DMS53 treated with DMSO at 0.1 percent for 48 hours (cell line): ENCODE data around the gene PAX5.
"Not testable (repeated sequence)": the region's sequence is repeated elsewhere in the genome, so short reads cannot be mapped to it uniquely, and the experiment has no call there.

Source experiments
- DNase-seq: peaks from one replicate; lab custom pipeline; 2025; ENCODE audit not compliant: unreplicated experiment; lab: John Stamatoyannopoulos, UW

Gene PAX5

GRCh38 chr9:37033682-37034304 lies at the start of gene PAX5:
Gene PAX5, minus strand, starts transcription at chr9:37034268. Its CDS starts 237 bp downstream, at chr9:37034031.
- no peak for DNase-seq

DNA sequence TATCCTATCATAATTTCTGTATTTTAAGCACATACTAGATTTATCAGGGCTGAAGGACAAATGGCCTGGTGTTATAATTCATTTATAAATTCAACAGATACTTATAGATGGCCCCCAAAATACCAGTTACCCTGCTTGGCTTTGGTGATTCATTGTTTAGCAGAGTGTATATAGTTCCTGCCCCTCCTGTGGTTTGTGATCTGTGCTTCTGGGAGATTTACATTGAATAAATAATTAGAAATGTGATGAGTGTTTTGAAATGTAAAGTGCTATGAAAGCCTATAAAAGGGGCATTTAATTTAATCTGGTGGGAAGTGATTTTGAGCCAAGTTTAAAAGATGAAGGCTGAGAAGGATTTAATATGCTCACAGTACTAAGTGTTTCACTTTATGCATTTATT lies 49.6 kb upstream of the PAX5 start:
- no peak for DNase-seq

- DNase-seq = no peak
These were observed 48.2 kb upstream of the PAX5 start for GRCh38 chr9:37082214-37082765.

DNA sequence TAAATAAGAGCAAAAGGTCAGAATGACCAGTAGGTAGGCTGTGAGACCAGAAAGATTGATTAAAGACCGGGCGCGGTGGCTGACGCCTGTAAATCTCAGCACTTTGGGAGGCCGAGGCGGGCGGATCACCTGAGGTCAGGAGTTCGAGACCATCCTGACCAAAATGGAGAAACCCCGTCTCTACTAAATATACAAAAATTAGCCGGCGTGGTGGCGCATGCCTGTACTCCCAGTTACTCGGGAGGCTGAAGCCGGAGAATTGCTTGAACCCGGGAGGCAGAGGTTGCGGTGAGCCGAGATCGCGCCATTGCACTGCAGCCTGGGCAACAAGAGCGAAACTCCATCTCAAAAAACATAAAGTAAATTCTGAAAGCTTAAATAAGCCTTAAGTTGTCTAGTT lies 47.4 kb upstream of the PAX5 start:
- not testable (repeated sequence) for DNase-seq

DNA sequence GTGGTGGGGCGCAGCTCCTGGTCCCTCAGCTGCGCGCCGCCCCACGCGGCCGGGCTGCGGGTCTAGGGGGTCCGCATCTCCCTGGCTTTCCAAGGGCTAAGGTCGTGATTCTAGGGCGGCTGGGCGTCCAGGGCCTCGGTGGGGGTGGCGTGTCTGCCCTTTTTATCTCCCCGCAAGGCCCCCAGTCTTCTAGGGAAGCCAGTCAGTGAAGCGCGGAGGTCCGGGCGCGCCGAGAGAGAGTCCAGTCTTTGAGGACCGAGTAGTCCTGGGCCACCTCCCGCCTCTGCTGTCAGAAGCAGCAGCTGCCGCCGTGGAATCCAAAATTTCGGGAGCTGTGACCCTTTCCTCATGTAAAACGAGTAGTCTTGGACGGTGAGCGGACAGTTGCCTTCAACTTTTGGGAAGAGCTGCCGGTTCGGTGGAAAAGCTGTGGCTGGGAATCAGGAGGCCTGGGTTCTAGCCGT lies 46.1 kb upstream of the PAX5 start:
- DNase-seq = not testable (repeated sequence)

DNA sequence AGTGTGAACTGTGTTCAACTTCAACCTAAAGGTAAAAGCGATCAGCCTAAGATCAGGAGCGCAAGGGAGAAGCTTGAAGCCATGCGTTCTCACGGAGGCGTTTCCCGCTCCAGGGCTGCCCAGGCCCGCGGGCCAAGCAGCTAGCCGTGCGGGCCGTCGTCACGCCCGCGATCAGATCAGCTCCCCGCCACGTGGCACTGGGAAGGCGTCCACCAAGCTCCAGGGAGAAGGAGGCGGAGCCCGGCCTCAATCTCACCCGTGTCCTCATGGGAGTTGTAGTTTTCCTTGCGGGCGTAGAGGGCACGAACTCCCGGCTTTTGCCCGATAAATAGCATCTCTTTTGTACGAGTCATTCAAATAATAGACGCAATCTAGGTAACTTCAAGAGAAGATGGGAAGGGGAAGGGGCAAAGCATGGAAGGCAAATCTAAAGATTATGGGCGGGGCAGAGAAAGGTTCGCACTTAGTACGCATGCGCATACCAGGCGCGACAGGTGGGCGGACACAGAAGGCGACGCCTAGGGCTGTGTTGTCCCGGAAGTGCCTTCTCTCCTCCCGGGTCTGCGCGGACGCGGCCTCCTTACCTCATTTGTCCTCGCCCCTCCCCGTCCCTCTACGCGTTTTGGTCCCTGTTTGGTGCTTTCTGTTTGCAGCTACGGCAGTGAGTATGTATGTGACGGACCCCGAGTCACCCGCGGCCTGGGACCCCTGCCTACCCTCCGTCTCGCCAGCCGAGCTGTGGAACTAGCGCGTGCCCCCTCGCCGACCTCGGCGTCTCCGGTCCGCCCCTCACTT lies 45.5 kb upstream of the PAX5 start:
- DNase-seq = peak; percentile 89

- DNase-seq = not testable (repeated sequence)
These were observed 40.7 kb upstream of the PAX5 start for GRCh38 chr9:37074790-37075189.

- no peak for DNase-seq
These were observed 32.2 kb upstream of the PAX5 start for GRCh38 chr9:37066139-37066725.

DNA sequence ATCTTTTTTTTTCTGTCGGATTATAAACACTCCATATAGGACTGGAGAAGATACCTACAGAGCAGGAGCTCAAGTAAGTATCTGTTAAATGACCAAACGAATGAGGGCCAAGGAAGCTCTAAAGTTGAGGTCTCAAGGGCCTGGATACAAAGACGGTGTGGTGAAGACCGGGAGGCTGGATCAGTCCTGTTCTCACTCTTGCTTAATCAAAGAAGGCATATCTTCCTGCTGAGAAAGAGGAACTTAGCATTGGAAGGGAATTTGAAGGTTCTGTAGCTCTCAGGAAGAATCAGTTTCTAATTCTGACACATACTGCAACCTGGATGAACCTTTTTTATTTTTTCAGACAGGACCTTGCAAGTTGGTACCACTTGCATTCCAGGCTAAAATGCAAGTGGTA lies 28.3 kb upstream of the PAX5 start:
- DNase-seq = no peak

GRCh38 chr9:37061768-37062167 lies 27.7 kb upstream of the PAX5 start:
- peak; percentile 3 for DNase-seq

DNA sequence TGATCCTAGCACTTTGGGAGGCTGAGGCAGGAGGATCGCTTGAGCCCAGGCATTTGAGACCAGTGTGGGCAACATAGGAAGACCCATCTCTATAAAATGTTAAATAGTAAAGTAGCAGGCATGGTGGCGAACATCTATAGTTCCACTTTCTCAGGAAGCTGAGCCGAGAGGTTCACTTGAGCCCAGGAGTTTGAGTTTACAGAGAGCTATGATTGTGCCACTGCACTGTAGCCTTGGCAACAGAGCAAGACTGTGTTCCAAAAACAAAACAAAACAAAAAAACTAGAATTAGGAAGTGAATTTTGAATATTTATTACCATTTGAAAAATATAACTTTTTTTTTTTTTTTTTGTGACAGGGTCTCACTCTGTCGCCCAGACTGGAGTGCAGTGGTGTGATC lies 26.8 kb upstream of the PAX5 start:
- no peak for DNase-seq

GRCh38 chr9:37056046-37056920 lies 22.2 kb upstream of the PAX5 start:
- DNase-seq = no peak

- not testable (repeated sequence) for DNase-seq
These were observed 20.3 kb upstream of the PAX5 start for GRCh38 chr9:37054363-37054720.

GRCh38 chr9:37053684-37054362 lies 19.8 kb upstream of the PAX5 start:
- no peak for DNase-seq

GRCh38 chr9:37046683-37047082 lies 12.6 kb upstream of the PAX5 start:
- no peak for DNase-seq

- DNase-seq = no peak
These were observed 8.4 kb upstream of the PAX5 start for GRCh38 chr9:37042421-37042820.

- no peak for DNase-seq
These were observed 6.5 kb upstream of the PAX5 start for GRCh38 chr9:37040508-37041127.

DNA sequence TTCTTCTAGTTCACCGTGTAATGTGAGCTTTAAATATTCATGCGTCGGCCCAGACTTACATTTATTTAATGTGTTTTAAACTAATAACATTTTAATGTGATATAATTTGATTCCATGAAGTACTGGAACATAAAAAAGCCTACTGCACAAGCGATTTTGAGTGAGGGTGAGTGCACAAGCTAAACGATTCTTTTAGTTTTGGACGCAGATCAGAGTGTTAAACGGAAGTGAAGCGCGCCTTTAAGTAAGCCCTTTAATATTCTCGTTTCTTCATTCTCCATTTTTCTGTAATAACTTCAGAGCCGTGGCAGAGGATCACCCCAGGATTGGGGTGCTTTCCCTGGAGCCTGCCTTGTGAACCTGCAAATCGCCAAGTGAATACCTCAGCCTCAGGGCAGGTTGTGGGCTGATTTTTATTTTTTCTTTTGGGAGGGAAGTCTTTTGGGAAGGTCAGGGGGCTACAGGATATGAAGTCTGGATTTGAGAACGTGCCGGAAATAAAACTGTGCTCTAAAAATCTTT lies 4.9 kb upstream of the PAX5 start:
- no peak for DNase-seq

GRCh38 chr9:37038302-37038942 lies 4.4 kb upstream of the PAX5 start:
- DNase-seq = no peak
